Measurements from ENCODE around the gene TNFAIP6.
A peak's percentile ranks its signal among the peaks of the same experiment; 100 is the strongest.
"Not testable (repeated sequence)": the region's sequence is repeated elsewhere in the genome, so short reads cannot be mapped to it uniquely, and the experiment has no call there.

Gene TNFAIP6, protein sequence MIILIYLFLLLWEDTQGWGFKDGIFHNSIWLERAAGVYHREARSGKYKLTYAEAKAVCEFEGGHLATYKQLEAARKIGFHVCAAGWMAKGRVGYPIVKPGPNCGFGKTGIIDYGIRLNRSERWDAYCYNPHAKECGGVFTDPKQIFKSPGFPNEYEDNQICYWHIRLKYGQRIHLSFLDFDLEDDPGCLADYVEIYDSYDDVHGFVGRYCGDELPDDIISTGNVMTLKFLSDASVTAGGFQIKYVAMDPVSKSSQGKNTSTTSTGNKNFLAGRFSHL

DNA sequence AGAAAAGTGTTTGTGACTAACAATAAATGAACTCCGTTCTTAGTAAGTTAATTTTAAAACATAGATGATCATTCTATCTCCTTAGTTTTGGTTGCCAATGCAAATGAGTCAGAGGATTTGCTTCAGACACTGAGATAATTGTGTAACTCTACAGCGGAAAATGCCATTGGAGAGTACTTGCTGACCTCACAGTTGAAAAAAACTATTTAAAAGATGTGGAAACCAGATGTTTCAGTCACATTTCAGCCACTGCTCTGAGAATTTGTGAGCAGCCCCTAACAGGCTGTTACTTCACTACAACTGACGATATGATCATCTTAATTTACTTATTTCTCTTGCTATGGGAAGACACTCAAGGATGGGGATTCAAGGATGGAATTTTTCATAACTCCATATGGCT lies at the start of gene TNFAIP6:
Gene TNFAIP6 (plus strand): TSS at position 234 of the 400 bp plus-strand sequence. CDS start 75 bp downstream, at position 309.
- peak; percentile 91 for DNase-seq

- DNase-seq, result not testable (repeated sequence)
Observed at GRCh38 chr2:151310313-151310712, 47.1 kb upstream of the TNFAIP6 start.

DNA sequence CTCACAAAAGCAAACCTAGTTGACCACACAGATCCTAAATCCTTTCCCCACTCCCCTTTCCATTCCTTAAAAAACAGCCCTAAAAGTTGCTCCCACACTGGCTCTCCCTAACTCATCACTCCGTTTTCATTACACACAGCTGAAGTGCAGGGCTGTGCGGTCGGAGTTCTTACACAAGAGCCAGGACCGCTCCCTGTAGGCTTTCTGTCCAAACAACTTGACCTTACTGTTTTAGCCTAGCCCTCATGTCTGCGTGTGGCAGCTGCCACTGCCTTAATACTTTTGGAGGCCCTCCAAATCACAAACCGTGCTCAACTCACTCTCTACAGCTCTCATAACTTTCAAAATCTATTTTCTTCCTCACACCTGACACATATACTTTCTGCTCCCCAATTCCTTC lies 45.0 kb upstream of the TNFAIP6 start:
- DNase-seq, result not testable (repeated sequence)

GRCh38 chr2:151315381-151315903 lies 42.0 kb upstream of the TNFAIP6 start:
- no peak for DNase-seq

DNA sequence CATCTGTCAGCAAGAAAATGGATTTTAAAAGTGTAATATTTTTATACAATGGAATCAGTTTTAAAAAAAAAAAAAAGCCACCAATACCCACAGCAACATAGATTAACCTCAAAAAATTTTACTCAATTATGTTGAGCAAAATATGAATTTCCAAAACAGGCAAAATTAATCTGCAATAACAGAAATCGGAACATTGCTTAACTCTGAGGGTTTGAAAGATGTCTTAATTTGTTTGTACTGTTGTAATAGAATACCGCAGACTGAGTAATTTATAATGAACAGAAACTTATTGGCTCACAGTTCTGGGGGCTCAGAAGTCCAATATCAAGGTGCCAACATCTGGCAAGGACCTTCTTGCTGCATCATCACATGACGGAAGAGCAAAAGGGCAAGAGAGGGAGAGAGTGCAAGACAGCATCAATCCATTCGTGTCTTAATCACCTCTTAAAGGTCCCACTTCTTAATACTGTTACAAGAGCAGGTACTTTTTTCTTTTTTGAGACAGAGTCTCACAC lies 31.8 kb upstream of the TNFAIP6 start:
- no peak for DNase-seq

- DNase-seq, result no peak
Observed at GRCh38 chr2:151326554-151326953, 30.8 kb upstream of the TNFAIP6 start.

DNA sequence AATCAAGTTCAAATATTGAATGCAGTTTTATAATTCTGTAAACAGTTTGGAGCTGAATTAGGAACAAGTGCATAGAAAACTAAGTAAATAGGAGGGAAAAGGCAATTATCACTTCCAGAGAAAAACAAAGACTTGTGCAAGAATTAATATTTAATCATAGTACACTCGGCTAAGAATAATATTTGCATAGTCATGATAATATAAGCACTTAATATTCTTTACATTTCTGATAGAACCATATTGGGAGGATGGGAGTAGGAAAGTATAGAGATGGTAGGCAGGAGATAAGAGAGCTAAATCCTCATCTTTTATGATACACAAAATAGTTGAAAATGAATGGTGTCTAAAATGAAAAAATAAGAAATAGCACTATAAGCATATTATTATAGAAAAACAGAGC lies 27.4 kb upstream of the TNFAIP6 start:
- DNase-seq, result no peak

- DNase-seq, result no peak
Observed at GRCh38 chr2:151333083-151333482, 24.3 kb upstream of the TNFAIP6 start.

GRCh38 chr2:151334082-151334815 lies 23.1 kb upstream of the TNFAIP6 start:
- DNase-seq, result no peak

- DNase-seq, result no peak
Observed at GRCh38 chr2:151336863-151337371, 20.5 kb upstream of the TNFAIP6 start.

GRCh38 chr2:151337643-151338042 lies 19.7 kb upstream of the TNFAIP6 start:
- no peak for DNase-seq

DNA sequence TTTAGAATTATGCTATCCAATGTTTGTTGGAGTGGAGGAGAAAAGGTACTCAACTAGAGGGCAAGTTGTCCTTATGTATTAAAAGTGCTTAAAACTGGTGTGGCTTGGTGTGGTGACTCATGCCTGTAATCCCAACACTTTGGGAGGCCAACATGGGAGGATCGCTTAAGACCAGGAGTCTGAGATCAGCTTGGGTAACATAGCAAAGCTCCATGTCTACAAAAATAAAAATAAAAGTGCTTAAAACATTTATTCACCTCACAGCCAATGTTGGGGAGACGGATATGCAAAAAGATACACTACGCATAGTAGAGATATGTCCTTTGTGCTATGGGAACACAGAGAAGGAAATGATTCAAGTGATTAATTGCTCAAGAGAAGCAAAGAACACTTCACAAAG lies 19.3 kb upstream of the TNFAIP6 start:
- DNase-seq, result no peak

DNA sequence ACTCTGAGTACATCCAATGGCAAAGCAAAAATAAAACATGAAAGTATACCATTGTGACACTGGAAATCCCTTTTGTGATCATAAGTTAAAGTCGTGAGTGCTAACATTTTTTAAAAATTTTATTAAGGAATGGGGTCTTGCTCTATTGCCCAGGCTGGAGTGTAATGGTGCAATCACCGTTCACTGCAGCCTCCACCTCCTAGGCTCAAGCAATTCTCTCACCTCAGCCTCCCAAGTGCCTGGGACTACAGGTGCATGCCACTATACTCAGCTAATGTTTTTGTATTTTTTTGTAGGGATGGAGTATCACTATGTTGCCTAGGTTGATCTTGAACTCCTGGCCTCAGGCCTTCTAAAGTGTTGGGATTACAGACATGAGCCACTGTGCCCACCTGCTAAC lies 14.3 kb upstream of the TNFAIP6 start:
- no peak for DNase-seq

- not testable (repeated sequence) for DNase-seq
Observed at GRCh38 chr2:151344191-151344590, 13.2 kb upstream of the TNFAIP6 start.

DNA sequence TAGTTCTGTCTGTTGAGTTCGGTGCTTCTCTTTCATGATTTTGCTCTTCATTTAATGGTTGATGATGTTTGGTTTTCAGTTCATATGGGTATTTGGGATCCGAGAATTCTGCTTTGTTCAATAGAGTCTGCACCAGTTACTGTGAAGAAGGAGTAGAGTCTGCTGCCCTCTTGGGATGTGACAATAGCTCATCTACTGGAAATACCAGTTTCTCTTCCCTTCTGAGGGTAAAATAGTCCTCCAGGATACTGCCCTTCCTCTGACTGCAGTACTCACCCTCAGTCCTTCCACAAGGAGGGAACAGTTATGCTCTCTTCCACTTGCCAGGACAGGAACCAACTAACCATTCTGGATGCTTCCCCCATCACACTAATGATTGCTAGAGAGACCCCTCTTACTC lies 12.5 kb upstream of the TNFAIP6 start:
- peak; percentile 19 for DNase-seq

DNA sequence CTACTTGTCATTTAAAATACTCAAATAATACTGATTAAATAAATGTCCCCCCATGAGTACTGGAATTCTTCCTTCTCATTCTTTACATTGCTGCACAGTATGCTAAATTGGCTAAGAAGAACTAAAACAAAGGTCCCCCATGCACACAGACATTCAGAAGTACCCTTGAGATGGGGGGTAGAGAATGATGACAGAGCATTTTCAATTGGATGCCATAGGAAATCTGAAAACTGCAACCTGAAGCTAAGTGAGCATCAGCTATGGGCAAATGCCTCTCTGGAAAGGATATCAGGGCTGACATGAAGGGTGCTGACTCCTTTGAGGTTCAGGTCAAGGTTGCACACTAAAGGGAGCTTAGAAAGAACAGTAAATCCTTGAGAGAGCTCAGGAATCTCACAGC lies 10.1 kb upstream of the TNFAIP6 start:
- no peak for DNase-seq

- DNase-seq, result peak; percentile 35
Observed at GRCh38 chr2:151347906-151348305, 9.5 kb upstream of the TNFAIP6 start.

DNA sequence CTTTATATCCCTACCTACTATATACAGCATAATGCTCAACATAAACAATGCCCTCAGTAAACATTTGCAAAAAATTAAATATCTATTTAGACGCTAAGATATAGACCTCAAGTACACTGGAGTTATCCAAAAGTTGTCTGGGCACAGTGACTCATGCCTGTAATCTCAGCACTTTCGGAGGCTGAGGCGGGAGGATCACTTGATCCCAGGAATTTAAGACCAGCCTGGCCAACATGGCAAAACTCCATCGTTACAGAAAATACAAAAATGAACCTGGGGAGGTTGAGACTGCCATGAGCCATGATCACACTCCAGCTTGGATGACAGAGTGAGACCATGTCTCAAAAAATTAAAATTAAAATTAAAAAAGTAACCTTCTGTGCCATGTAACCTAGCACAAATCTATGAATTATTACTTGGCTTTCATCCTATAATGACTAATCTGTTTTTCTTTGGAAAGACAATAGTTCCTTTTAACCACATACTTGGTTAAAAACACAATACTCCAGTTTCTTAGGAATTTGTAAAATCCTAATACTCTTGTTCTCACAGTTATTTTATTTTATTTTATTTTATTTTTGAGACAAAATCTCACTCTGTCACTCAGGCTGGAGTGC lies 6.7 kb upstream of the TNFAIP6 start:
- DNase-seq, result no peak

DNA sequence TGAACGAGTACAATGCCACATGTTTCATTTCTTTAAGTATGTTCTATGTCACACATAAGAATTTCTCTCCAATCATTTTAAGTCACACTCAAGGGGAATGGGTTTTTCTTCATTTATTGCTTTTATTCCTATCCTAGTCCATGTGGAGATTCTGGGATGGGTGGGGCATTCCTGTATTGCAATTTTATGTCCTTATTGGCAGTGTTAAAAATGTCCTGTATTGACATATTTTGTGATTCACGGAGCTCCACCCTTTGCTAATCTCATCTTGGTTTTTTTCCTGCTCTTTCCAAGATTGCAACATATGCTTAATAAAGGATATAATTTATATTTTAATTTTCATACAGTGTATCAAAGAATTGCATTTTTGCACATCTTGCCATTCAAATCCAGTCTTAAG lies 3.4 kb upstream of the TNFAIP6 start:
- no peak for DNase-seq

DNA sequence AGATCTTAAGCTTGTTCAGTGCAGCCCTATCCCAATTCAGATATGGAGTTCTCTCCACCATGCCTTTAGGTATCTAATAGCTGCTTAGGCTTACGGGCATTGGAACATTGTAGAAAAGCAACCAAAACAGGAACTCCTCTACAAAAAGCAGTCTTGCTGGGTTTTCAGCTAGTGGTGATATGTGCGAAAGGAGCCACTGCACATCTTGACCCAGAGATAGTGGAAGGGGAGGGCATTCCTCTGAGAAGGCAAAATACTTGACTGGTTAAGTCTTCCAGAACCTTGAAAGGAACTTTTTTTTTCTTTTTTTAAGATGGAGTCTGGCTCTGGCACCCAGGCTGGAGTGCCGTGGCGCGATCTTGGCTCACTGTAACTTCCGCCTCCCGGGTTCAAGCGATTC lies 2.6 kb upstream of the TNFAIP6 start:
- DNase-seq, result no peak

GRCh38 chr2:151358166-151358970 lies 976 bp downstream of the TNFAIP6 start:
- DNase-seq, result no peak

GRCh38 chr2:151359768-151360461 lies 2.5 kb downstream of the TNFAIP6 start:
- DNase-seq, result no peak

All from MV-4-11 (cell line).